ENCODE measurements around the gene SOX10.

Gene SOX10

DNA sequence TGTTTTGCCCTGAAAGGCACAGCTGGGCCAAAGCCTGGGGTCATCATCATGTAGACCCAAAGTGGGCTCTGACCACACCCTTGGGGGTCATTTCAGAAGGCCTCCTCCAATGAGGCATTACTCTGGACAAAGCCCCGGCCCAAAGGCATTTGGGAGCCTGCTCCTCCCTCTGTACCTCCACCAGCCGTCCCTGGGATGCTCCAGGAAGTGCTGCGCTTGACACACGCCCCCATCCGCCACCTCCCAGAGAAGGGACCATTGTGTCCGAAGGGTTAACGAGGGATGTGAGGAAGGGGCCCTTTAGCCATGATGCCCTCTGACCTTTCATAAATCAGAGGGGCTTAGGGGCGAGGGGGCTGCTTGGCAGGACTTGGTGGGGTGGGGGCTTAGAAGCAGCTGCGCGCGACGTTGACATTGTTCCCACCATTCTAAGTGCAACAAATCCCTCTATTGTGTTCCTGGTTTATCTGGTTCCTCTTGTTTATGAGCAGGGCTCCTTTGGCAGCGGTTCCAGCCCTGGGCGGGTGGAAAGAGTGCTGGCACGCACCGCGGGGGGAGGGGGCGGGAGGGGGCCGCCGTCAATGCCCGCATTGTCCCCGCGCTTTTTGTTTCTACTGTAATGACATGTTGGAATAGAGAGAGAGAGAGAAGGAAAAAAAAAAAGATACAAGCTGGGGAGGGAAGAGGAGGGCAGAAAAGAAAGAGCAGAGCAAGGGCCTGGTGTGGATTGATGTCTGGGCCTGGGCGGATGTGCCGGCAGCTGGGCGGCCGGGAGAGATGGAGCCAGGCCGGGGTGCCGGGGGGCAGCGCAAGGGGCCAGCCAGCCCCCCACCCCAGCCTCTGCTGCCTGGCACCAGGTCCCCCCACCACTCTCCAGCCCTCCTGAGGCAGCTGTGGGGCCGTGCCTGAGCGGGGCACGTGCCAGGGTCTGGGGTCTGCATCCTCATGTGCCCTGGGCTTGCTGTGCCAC, 32.1 kb upstream of the SOX10 start:
- no peak for DNase-seq
- no peaks in the 10 kb centered on the region for H3K36me3 ChIP-seq (ENCODE audit: control insufficient read depth, insufficient read depth, low read length)
- H3K27ac ChIP-seq (ENCODE audit: insufficient read depth, low read length, poor library complexity, severe bottlenecking), result no peak overlapping the region
- H3K9me3 ChIP-seq (ENCODE audit: control insufficient read depth, low read length), result no peaks in the 10 kb centered on the region
- no peak overlapping the region for H3K4me3 ChIP-seq (ENCODE audit: insufficient read depth, low read depth, low read length, poor library complexity, severe bottlenecking)
- H3K4me1 ChIP-seq (ENCODE audit: control insufficient read depth, insufficient read depth, low read length, poor library complexity, severe bottlenecking), result no peaks in the 10 kb centered on the region
- no peaks in the 10 kb centered on the region for H3K27me3 ChIP-seq (replicated peaks; ENCODE audit: control insufficient read depth, insufficient read depth, low read length, poor library complexity, severe bottlenecking)

DNA sequence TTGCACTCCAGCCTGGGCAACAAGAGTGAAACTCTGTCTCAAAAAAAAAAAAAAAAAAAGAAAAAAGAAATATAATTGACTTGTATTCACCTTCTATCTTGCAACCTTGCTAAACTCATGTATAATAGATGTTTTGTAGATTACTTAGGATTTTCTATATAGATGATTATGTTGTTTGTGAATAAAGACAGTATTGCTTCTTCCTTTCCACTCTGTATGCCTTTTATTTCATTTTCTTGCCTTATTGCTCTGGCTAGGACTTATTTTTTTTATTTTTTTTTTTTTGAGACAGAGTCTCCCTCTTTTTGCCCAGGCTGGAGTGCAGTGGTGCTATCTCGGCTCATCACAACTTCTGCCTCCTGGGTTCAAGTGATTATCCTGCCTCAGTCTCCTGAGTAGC, 29.7 kb upstream of the SOX10 start:
- DNase-seq, result no peak
- Histone ChIP-seq H3K27ac (ENCODE audit: insufficient read depth, low read length, poor library complexity, severe bottlenecking) (no peak overlapping the region), H3K27me3 (replicated peaks; ENCODE audit: control insufficient read depth, insufficient read depth, low read length, poor library complexity, severe bottlenecking) (no peaks in the 10 kb centered on the region), H3K4me3 (ENCODE audit: insufficient read depth, low read depth, low read length, poor library complexity, severe bottlenecking) (no peak overlapping the region), H3K36me3 (ENCODE audit: control insufficient read depth, insufficient read depth, low read length) (no peaks in the 10 kb centered on the region), H3K9me3 (ENCODE audit: control insufficient read depth, low read length) (no peaks in the 10 kb centered on the region), H3K4me1 (ENCODE audit: control insufficient read depth, insufficient read depth, low read length, poor library complexity, severe bottlenecking) (no peaks in the 10 kb centered on the region)

DNA sequence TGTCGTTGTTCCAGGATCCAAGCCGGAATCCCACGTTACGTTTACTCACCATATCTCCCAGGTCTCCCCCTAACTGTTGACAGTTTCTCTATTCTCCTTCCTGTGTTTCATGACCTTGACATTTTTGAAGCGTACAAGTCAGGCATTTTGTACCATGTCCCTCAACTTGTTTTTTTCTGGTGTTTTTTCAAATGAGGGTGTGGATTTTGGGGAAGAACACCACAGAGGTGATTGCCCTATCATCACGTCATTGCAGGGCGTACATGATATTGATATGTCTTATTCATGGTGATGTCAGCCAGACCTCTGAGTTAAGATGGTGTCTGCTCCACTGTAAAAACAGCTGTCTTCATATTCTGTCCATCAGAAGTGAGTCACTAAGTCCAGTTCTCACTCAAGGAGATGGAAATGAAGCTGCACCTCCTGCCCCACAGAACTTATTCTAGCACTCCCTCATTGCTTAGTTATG, 28.3 kb upstream of the SOX10 start:
- Histone ChIP-seq H3K36me3 (ENCODE audit: control insufficient read depth, insufficient read depth, low read length) (no peaks in the 10 kb centered on the region), H3K9me3 (ENCODE audit: control insufficient read depth, low read length) (no peaks in the 10 kb centered on the region), H3K27ac (ENCODE audit: insufficient read depth, low read length, poor library complexity, severe bottlenecking) (no peak overlapping the region), H3K4me1 (ENCODE audit: control insufficient read depth, insufficient read depth, low read length, poor library complexity, severe bottlenecking) (no peaks in the 10 kb centered on the region), H3K4me3 (ENCODE audit: insufficient read depth, low read depth, low read length, poor library complexity, severe bottlenecking) (no peak overlapping the region), H3K27me3 (replicated peaks; ENCODE audit: control insufficient read depth, insufficient read depth, low read length, poor library complexity, severe bottlenecking) (no peaks in the 10 kb centered on the region)
- no peak for DNase-seq

DNA sequence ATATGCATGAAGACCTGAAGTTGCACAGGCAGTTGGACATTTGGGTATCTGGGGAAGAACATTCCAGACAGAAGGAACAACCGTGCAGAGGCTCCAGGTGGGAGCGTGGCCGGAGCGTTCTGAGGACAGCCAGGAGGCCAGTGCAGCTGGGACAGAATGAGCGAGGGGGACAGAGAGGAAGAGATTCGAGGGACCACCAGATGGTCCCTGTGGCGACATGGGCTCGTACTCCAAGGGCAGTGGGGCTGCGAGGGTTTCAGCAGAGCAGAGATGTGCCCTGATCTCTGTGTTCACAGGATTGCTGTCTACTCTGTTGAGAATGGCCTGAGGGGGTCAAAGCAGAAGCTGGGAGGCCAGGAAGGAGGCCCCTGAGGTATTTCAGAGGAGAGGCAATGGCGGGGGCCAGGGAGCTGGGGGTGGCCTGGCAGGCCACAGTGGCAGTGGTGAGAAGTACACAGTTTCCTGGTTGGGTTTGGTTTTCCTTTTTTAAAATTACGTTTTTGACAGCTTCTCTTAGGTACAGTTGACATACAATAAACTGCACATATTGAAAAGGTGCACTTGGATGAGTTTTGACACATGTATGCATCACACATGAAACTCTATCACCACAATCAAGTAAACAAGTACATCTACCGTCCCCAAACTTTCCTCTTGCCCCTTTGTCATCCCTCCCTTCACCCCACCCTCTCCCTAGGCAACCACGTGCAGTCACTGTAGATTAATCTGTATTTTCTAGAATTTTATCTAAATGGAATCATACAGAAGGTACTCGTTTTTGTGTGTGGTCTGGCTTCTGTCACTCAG, 24.8 kb upstream of the SOX10 start:
- Histone ChIP-seq H3K9me3 (ENCODE audit: control insufficient read depth, low read length) (no peaks in the 10 kb centered on the region), H3K4me3 (ENCODE audit: insufficient read depth, low read depth, low read length, poor library complexity, severe bottlenecking) (no peak overlapping the region), H3K4me1 (ENCODE audit: control insufficient read depth, insufficient read depth, low read length, poor library complexity, severe bottlenecking) (no peaks in the 10 kb centered on the region), H3K36me3 (ENCODE audit: control insufficient read depth, insufficient read depth, low read length) (no peaks in the 10 kb centered on the region), H3K27me3 (replicated peaks; ENCODE audit: control insufficient read depth, insufficient read depth, low read length, poor library complexity, severe bottlenecking) (no peaks in the 10 kb centered on the region), H3K27ac (ENCODE audit: insufficient read depth, low read length, poor library complexity, severe bottlenecking) (no peak overlapping the region)
- no peak for DNase-seq

DNA sequence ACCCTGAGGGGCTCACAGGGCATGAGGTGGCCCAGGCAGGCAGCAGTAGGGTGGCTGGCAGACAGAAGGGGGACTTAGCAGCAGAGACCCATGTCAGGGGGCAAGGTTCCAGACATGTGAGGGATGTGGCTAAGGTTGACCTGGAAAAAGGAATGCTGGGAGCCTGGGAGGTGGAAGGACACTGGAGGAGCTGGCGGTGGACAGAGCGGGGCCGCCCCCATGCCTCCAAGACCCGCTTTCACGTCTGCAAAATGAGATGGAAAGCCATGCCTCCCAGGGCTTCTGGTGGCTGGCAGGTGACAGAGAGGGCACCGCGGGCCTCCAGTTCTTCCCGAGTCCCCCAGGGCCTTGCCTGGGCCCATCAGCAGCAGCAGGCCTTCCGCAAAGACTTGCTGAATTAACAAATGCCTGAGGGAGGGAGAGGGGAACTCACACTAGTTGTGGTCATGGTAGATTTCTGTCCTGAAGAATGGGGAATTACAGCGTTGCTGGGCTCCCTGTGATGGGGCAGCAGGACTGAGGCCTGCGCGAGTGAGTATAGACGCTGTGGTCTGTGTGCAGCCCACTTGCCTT, 23.1 kb upstream of the SOX10 start:
- Histone ChIP-seq H3K36me3 (ENCODE audit: control insufficient read depth, insufficient read depth, low read length) (no peaks in the 10 kb centered on the region), H3K27ac (ENCODE audit: insufficient read depth, low read length, poor library complexity, severe bottlenecking) (no peak overlapping the region)

DNA sequence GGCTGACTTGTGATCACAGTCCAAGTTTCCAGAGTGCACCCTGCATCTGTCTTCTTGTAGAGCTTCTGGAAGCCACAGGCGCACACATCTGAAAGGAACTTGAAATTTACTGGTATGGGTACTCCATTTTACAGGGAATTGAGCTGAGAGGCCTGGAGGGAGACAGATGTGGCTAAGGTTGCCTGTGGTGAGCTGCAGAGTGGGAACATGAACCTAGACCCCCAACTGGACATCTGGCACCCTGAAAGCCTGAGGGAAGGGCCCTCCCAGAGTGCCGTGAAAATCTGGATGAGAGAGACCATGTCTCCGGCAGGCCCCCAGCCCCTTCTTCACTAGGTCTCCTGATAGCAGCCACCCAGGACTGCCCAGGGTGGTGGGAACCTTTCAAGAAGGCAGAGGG, 22.6 kb upstream of the SOX10 start:
- no peak for DNase-seq
- Histone ChIP-seq H3K27me3 (replicated peaks; ENCODE audit: control insufficient read depth, insufficient read depth, low read length, poor library complexity, severe bottlenecking) (no peaks in the 10 kb centered on the region), H3K4me1 (ENCODE audit: control insufficient read depth, insufficient read depth, low read length, poor library complexity, severe bottlenecking) (no peaks in the 10 kb centered on the region), H3K36me3 (ENCODE audit: control insufficient read depth, insufficient read depth, low read length) (no peaks in the 10 kb centered on the region), H3K27ac (ENCODE audit: insufficient read depth, low read length, poor library complexity, severe bottlenecking) (no peak overlapping the region), H3K9me3 (ENCODE audit: control insufficient read depth, low read length) (no peaks in the 10 kb centered on the region), H3K4me3 (ENCODE audit: insufficient read depth, low read depth, low read length, poor library complexity, severe bottlenecking) (no peak overlapping the region)

More for the DNA sequence above, 23.1 kb upstream of the SOX10 start:
- no peak for DNase-seq
- no peak overlapping the region for H3K4me3 ChIP-seq (ENCODE audit: insufficient read depth, low read depth, low read length, poor library complexity, severe bottlenecking)
- no peaks in the 10 kb centered on the region for H3K9me3 ChIP-seq (ENCODE audit: control insufficient read depth, low read length)
- no peaks in the 10 kb centered on the region for H3K27me3 ChIP-seq (replicated peaks; ENCODE audit: control insufficient read depth, insufficient read depth, low read length, poor library complexity, severe bottlenecking)
- H3K4me1 ChIP-seq (ENCODE audit: control insufficient read depth, insufficient read depth, low read length, poor library complexity, severe bottlenecking), result no peaks in the 10 kb centered on the region

DNA sequence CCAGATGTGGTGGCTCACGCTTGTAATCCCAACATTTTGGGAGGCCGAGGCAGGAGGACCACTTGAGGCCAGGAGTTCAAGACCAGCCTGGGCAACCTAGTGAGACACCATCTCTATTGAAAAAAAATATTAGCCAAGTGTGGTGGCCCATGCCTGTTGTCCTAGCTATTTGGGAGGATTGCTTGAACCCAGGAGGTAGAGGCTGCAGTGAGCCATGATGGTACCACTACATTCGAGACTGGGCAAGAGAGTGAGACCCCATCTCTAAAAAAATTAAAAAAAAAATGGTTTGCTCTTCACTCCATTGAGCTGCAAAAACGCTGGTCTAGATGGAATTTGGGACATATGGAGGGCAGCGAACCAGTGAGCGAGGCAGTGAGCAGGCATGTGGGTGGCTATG, 21.6 kb upstream of the SOX10 start:
- Histone ChIP-seq H3K4me3 (ENCODE audit: insufficient read depth, low read depth, low read length, poor library complexity, severe bottlenecking) (no peak overlapping the region), H3K27ac (ENCODE audit: insufficient read depth, low read length, poor library complexity, severe bottlenecking) (no peak overlapping the region), H3K27me3 (replicated peaks; ENCODE audit: control insufficient read depth, insufficient read depth, low read length, poor library complexity, severe bottlenecking) (no peaks in the 10 kb centered on the region), H3K4me1 (ENCODE audit: control insufficient read depth, insufficient read depth, low read length, poor library complexity, severe bottlenecking) (no peaks in the 10 kb centered on the region), H3K36me3 (ENCODE audit: control insufficient read depth, insufficient read depth, low read length) (no peaks in the 10 kb centered on the region), H3K9me3 (ENCODE audit: control insufficient read depth, low read length) (no peaks in the 10 kb centered on the region)
- no peak for DNase-seq

DNA sequence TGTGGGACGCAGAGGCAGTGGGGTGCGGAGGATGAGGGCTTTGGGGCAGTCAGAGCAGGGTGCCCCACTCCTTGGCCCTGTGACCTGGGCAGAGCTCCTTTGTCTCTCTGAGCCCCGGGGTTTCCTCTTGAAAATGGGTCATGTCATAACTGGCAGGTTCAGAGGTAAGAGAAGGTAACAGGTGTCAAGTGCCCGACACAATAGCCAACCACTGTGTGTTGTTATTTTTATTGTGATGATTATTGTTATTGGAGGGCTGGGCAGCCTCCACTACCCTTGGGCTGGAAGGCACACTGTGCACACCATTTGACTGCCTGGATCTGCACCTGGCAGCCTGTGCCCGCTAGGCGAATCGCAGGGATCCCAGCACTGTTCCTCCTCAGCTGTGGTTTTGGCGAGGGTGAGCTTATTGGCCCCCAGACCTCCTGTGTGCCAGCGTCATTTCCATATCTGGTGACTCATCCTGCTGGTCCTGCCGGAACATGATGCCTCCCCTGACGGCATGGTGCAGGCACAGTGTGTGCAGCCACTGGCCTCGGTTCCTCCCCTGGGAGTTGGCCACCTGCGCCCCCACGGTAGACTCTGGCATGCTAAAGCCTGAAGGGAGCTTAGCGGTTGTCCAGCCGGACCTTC, 15.4 kb upstream of the SOX10 start:
- H3K4me3 ChIP-seq (ENCODE audit: insufficient read depth, low read depth, low read length, poor library complexity, severe bottlenecking), result no peak overlapping the region
- no peaks in the 10 kb centered on the region for H3K4me1 ChIP-seq (ENCODE audit: control insufficient read depth, insufficient read depth, low read length, poor library complexity, severe bottlenecking)
- DNase-seq, result no peak
- H3K27ac ChIP-seq (ENCODE audit: insufficient read depth, low read length, poor library complexity, severe bottlenecking), result no peak overlapping the region
- no peaks in the 10 kb centered on the region for H3K27me3 ChIP-seq (replicated peaks; ENCODE audit: control insufficient read depth, insufficient read depth, low read length, poor library complexity, severe bottlenecking)
- no peaks in the 10 kb centered on the region for H3K9me3 ChIP-seq (ENCODE audit: control insufficient read depth, low read length)
- no peaks in the 10 kb centered on the region for H3K36me3 ChIP-seq (ENCODE audit: control insufficient read depth, insufficient read depth, low read length)

DNA sequence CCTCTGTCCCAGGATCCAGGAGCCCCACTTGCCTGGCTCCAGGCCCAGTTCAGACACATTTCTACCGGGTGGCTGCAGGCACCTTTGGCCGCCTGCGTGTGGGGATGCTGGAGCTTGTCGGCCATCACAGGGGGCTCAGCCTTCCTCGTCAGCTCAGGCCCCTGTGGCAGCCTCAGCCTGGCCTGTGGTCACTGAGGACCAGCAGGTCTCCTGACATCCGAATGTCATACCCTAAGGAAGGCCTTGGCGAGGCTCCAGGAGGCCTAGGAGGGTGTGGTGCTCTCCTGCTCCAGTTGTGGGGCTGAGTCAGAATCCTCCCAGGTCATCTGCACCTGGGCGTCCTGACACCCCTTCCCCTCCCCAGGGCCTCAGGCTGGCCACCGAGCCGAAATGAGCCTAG, 14.9 kb upstream of the SOX10 start:
- no peaks in the 10 kb centered on the region for H3K9me3 ChIP-seq (ENCODE audit: control insufficient read depth, low read length)
- H3K27me3 ChIP-seq (replicated peaks; ENCODE audit: control insufficient read depth, insufficient read depth, low read length, poor library complexity, severe bottlenecking), result no peaks in the 10 kb centered on the region
- no peaks in the 10 kb centered on the region for H3K4me1 ChIP-seq (ENCODE audit: control insufficient read depth, insufficient read depth, low read length, poor library complexity, severe bottlenecking)
- DNase-seq, result no peak
- no peak overlapping the region for H3K4me3 ChIP-seq (ENCODE audit: insufficient read depth, low read depth, low read length, poor library complexity, severe bottlenecking)
- H3K36me3 ChIP-seq (ENCODE audit: control insufficient read depth, insufficient read depth, low read length), result no peaks in the 10 kb centered on the region
- no peak overlapping the region for H3K27ac ChIP-seq (ENCODE audit: insufficient read depth, low read length, poor library complexity, severe bottlenecking)

All from effector memory CD4-positive, alpha-beta T cell (primary cell).